Small intestine (tissue), 7 donors: ENCODE data around the gene DYNLT2. TPM values are rescaled to one million over a fixed set of nuclear protein-coding genes. Genes with fewer than 3 reads are reported as not detected.

Source experiments
- DNase-seq, 2 donors: peaks; one replicate each; pipeline versions ENCODE4 v3.0.0 to v3.0.0-alpha.2; 2013
- FAIRE-seq: peaks from 2 replicates; lab custom pipeline; 2012; peaks lifted over from hg19 to GRCh38; lab: Jason Lieb, UNC
- H3K27ac ChIP-seq, 3 donors: one replicate each; pipeline ENCODE4 v1.5.1; 2013; ENCODE audit warnings: low read length in 2 of 3, mild to moderate bottlenecking in 2 of 3, control low read depth in 1 of 3, inconsistent platforms in 1 of 3, low read depth in 1 of 3, moderate library complexity in 1 of 3
- H3K27me3 ChIP-seq, 3 donors: one replicate each; pipeline ENCODE4 v1.6.1; 2013; ENCODE audit warnings: low read length in 3 of 3, inconsistent platforms in 1 of 3; ENCODE audit not compliant: control insufficient read depth in 3 of 3, insufficient read depth in 3 of 3
- H3K36me3 ChIP-seq, 3 donors: one replicate each; pipeline ENCODE4 v1.6.1; 2013; ENCODE audit warnings: low read length in 3 of 3, inconsistent platforms in 1 of 3, low read depth in 1 of 3, mild to moderate bottlenecking in 1 of 3, moderate library complexity in 1 of 3; ENCODE audit not compliant: control insufficient read depth in 3 of 3, insufficient read depth in 2 of 3
- H3K4me1 ChIP-seq, 3 donors: one replicate each; pipeline ENCODE4 v1.6.1; 2013; ENCODE audit warnings: low read length in 2 of 3, inconsistent platforms in 1 of 3, low read depth in 1 of 3, mild to moderate bottlenecking in 1 of 3, moderate library complexity in 1 of 3; ENCODE audit not compliant: control insufficient read depth in 3 of 3, insufficient read depth in 2 of 3
- H3K4me3 ChIP-seq, 3 donors: one replicate each; pipeline ENCODE4 v1.5.1; 2013; ENCODE audit warnings: low read length in 3 of 3, control low read depth in 1 of 3, inconsistent platforms in 1 of 3, low read depth in 1 of 3, mild to moderate bottlenecking in 1 of 3, moderate library complexity in 1 of 3
- H3K9me3 ChIP-seq, 2 donors: one replicate each; pipeline ENCODE4 v1.6.1; 2013; ENCODE audit warnings: low read depth in 1 of 2, low read length in 1 of 2; ENCODE audit not compliant: control insufficient read depth in 2 of 2, insufficient read depth in 1 of 2
- WGBS, 3 donors: extraction: QIAGEN DNeasy Blood & Tissue Kit; methylation state at CpG; one replicate each; pipeline ENCODE4 v1.1.7; 2013; 5-methylcytosine and 5-hydroxymethylcytosine counted together
- polyA plus RNA-seq, 4 donors: library from polyadenylated mRNA; stranded (reverse) in 3 of 4; unstranded in 1 of 4; fragments of 200-250 nt in 3 of 4; fragments of 120-200 nt in 1 of 4; gene quantifications; one replicate each; pipeline versions ENCODE4 v1.2.1 to v1.2.3, GENCODE V29; 2013
- donor health status: healthy with polysubstance abuse.
- donor health status: control.
- donor health status: control.
- donor health status: Bipolar disorder and iron deficiency.
- donor health status: healthy.

DYNLT2 gene
- polyA plus RNA-seq, 4 donors: 0.89 to 6.2 (median 1.5) TPM

DNA sequence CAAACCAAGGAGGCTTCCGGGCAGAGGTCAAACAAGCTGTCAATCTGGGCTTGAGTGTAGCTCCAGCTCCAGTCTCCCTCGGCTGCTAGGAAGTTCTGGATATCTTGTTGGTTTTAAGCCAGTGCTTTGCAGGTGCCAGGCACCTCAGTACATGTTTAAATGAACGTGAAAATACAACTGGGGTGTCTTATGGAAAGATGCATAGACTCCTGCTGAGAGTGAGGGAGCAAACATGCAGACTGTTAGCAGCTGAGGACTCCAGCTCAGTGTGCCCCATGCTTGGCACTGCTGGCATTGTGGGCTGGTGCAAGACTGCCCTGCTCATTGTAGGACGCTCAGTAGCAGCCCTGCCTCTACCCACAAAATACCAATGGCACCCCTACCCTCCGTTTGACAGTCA is 28.5 kb upstream of the DYNLT2 start:
- H3K27me3 ChIP-seq: no peaks in the 10 kb centered on the region
- no peak for DNase-seq
- no peak overlapping the region for H3K4me3 ChIP-seq
- H3K36me3 ChIP-seq: peaks cover 0 to 49% (median 6%) of the 10 kb centered on the region in 3 donors
- H3K4me1 ChIP-seq: no peaks in the 10 kb centered on the region
- WGBS, 3 donors: 84 to 88% (median 84%) methylated on average over 5 of the region's 5 CpGs
- H3K27ac ChIP-seq: no peak overlapping the region
- no peaks in the 10 kb centered on the region for H3K9me3 ChIP-seq
- no peak for FAIRE-seq

DNA sequence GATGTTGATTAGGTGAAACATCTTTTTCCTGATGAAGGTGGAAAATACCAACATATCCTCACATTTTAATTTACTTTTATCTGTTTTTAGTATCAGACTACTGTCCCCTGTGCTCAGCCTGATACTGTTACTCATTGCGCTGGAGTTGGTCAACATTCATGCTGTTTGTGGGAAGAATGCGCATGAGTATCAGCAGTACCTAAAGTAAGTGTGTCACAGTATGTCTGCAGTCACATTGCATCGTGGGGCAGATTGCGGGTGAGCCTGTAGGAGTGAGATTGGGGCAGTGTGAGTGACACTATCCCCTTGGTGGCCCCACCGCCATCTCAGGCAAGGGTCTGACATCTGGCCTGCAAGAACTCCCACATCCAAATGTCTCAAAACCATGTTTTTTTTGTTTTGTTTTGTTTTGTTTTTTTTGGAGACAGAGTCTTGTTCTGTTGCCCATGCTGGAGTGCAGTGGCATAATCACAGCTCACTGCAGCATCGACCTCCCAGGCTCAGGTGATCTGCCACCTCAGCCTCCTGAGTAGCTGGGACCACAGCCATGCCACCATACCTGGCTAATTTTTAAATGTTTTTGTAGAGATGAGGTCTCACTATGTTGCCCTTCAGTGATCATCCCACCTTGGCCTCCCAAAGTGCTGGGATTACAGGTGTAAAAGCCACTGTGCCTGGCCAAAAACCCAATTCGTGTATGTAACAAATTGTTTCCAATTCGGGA is 27.9 kb upstream of the DYNLT2 start:
- FAIRE-seq (no peak), DNase-seq (no peak)
- H3K9me3 ChIP-seq: no peaks in the 10 kb centered on the region
- 82 to 88% (median 85%) methylated on average over 8 of the region's 8 CpGs for WGBS, 3 donors
- no peak overlapping the region for H3K27ac ChIP-seq
- no peaks in the 10 kb centered on the region for H3K4me1 ChIP-seq
- peaks cover 0 to 48% (median 6%) of the 10 kb centered on the region in 3 donors for H3K36me3 ChIP-seq
- no peak overlapping the region for H3K4me3 ChIP-seq
- H3K27me3 ChIP-seq: no peaks in the 10 kb centered on the region

DNA sequence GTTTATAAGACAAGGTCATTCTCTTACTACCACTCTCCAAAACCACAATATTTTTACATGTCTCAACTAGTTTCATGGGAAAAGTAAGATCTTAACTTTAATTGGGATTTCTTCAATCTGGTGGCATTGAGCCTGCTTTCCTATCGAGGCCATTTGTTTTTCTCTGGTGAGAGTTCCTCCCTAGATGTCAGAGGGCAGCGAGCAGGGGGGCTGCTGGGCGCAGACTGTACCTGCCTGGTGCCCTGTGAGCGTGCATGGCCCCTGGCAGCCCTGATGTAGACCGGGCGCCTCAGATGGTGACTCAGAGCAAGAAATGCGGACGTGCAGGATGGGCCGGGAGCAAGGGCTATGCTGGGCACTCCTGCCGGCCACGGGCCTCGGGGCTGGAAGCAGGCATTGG is 27.3 kb upstream of the DYNLT2 start:
- 95 to 96% (median 96%) methylated on average over 12 of the region's 12 CpGs for WGBS, 3 donors
- FAIRE-seq (no peak), DNase-seq (no peak)
- no peaks in the 10 kb centered on the region for H3K4me1 ChIP-seq
- no peak overlapping the region for H3K27ac ChIP-seq
- peaks cover 0 to 50% (median 6%) of the 10 kb centered on the region in 3 donors for H3K36me3 ChIP-seq
- H3K4me3 ChIP-seq: no peak overlapping the region
- H3K9me3 ChIP-seq: no peaks in the 10 kb centered on the region
- H3K27me3 ChIP-seq: no peaks in the 10 kb centered on the region

DNA sequence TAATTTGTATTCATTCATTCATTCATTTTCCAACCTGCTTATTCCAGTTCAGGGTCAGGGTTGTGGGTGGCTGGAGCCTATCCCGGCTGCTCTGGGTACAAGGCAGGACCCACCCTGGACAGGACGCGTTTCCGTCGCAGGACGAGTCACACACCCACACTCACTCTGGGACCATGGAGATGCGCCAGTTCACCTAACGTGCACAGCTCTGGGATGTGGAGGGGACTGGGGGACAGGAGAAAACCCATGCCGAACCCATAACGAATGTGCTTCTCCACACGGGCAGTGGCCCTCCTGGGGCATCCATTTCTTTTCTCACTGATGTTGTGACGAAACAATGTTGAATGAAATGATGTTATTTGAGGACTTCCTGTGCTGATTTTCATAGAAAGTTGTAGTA is 26.5 kb upstream of the DYNLT2 start:
- Histone ChIP-seq H3K4me3 (no peak overlapping the region), H3K9me3 (no peaks in the 10 kb centered on the region), H3K36me3 (peaks cover 0 to 49% (median 6%) of the 10 kb centered on the region in 3 donors), H3K27ac (no peak overlapping the region), H3K27me3 (no peaks in the 10 kb centered on the region), H3K4me1 (no peaks in the 10 kb centered on the region)
- DNase-seq (no peak), FAIRE-seq (no peak)
- 94 to 95% (median 94%) methylated on average over 12 of the region's 12 CpGs for WGBS, 3 donors

DNA sequence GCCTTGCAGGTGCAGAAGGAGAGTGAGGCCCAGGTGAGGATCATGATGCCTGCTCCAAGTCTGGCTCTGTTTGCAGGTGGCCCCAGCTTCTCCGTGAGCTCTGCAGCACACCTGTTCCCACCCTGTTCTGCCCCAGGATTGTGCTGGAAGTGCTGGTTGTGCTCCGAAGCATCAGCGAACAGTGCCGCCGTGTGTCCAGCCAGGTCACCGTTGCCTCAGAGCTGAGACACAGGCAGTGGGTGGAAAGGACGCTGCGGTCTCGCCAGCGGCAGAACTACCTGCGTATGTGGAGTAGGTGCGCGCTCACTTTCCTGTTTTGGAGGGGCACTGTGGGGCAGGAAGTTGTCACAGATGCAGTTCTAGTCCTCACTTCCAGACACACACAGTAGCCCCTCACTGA is 25.0 kb upstream of the DYNLT2 start:
- no peak overlapping the region for H3K27ac ChIP-seq
- no peaks in the 10 kb centered on the region for H3K27me3 ChIP-seq
- H3K4me1 ChIP-seq: no peaks in the 10 kb centered on the region
- no peak for FAIRE-seq
- no peaks in the 10 kb centered on the region for H3K9me3 ChIP-seq
- peaks cover 0 to 53% (median 6%) of the 10 kb centered on the region in 3 donors for H3K36me3 ChIP-seq
- no peak overlapping the region for H3K4me3 ChIP-seq
- WGBS, 3 donors: 96 to 98% (median 97%) methylated on average over 13 of the region's 13 CpGs
- no peak for DNase-seq

DNA sequence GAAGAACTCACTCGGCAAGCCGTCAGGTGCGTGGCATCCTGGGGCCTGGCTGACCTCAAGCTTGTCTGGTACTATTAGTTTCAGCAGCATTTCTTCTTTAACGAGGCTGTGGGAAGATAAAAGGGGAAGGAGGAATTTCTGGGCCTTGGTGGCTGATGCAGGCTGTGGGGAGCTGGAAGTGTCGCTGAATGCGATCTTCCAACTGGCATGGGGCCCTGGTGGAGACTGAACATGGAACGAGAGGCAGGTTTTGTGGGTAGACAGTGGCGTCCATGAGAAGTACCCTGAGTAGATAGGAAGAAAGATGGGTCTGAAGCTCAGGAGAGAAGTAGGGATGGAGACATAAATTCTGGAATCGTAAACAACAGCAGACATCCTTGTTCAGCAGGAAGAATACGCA is 23.9 kb upstream of the DYNLT2 start:
- peaks cover 0 to 50% (median 4%) of the 10 kb centered on the region in 3 donors for H3K36me3 ChIP-seq
- H3K27me3 ChIP-seq: no peaks in the 10 kb centered on the region
- WGBS, 3 donors: 90 to 93% (median 92%) methylated on average over 10 of the region's 10 CpGs
- FAIRE-seq (no peak), DNase-seq (no peak)
- no peak overlapping the region for H3K27ac ChIP-seq
- no peaks in the 10 kb centered on the region for H3K9me3 ChIP-seq
- no peak overlapping the region for H3K4me3 ChIP-seq
- H3K4me1 ChIP-seq: no peaks in the 10 kb centered on the region

DNA sequence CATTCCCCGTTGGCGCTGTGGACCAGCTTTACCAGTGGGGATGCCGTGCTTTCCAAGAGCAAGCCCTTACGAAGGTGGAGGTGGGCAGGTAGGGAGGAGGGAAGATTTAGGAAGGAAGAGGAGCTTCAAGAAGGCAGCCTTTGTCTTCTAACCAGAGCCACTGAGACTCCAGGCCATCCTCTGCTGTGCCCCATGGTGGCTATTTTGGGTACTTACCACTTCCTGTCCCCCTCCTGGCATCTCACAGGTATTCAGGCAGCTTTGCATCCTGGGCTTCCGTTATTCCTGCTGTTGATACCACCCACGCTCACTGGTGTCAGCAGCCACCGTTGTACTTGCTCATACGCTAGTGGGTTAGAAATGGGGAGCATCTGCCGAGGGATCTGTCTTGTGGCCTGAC is 23.0 kb upstream of the DYNLT2 start:
- Histone ChIP-seq H3K36me3 (peaks cover 0 to 42% (median 4%) of the 10 kb centered on the region in 3 donors), H3K4me3 (no peak overlapping the region), H3K4me1 (no peaks in the 10 kb centered on the region), H3K27ac (no peak overlapping the region), H3K9me3 (no peaks in the 10 kb centered on the region), H3K27me3 (no peaks in the 10 kb centered on the region)
- FAIRE-seq (no peak), DNase-seq (no peak)
- WGBS, 3 donors: 91 to 94% (median 93%) methylated on average over 9 of the region's 9 CpGs

DNA sequence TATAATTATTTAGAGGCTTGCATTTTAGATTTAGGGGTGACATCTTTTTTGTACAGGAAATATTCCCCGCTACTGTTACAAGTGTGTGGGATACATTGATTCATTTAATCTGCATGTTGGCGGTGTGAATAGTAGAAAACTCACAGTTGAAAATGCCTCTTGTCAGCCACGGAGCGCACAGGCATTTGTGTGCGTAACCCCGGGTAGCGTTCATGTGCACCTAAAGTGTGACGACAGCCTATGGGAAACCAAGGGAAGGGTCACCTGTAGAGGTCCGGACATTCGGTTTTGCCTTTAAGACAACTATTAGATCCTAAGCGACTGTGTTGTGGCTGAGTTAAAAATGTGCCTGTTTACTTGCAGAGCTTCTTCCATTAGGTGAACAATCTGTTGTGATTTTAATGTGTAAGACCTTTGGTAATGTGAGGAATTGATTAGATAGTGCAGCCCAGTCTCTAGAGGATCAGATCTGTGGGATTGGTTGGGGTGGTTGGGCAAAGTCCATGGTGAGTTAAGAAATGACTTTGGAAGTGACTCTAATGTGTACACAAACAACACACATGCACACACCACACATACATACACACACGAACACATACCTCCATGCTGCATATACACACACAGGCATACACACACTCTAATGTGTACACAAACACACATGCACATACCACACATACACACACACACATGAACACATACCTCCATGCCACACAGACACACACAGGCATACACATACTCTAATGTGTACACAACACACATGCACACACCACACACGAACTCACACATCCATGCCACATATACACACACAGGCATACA is 15.8 kb upstream of the DYNLT2 start:
- peaks cover 1 to 38% (median 4%) of the 10 kb centered on the region in 3 donors for H3K36me3 ChIP-seq
- H3K9me3 ChIP-seq: no peaks in the 10 kb centered on the region
- DNase-seq: peak; percentile 16 to 80
- no peaks in the 10 kb centered on the region for H3K4me1 ChIP-seq
- FAIRE-seq: no peak
- WGBS, 3 donors: 79 to 91% (median 81%) methylated on average over 13 of the region's 13 CpGs
- H3K27ac ChIP-seq: no peak overlapping the region
- H3K4me3 ChIP-seq: no peak overlapping the region
- H3K27me3 ChIP-seq: no peaks in the 10 kb centered on the region
